NCI-H69 (cell line): ENCODE measurements around the gene PDHB.
A peak's percentile ranks its signal among the peaks of the same experiment; 100 is the strongest.
"Not testable (repeated sequence)": the region's sequence is repeated elsewhere in the genome, so short reads cannot be mapped to it uniquely, and the experiment has no call there.

Experiments used
- DNase-seq: peaks from one replicate; lab custom pipeline; 2025; lab: John Stamatoyannopoulos, UW

Gene PDHB

DNA sequence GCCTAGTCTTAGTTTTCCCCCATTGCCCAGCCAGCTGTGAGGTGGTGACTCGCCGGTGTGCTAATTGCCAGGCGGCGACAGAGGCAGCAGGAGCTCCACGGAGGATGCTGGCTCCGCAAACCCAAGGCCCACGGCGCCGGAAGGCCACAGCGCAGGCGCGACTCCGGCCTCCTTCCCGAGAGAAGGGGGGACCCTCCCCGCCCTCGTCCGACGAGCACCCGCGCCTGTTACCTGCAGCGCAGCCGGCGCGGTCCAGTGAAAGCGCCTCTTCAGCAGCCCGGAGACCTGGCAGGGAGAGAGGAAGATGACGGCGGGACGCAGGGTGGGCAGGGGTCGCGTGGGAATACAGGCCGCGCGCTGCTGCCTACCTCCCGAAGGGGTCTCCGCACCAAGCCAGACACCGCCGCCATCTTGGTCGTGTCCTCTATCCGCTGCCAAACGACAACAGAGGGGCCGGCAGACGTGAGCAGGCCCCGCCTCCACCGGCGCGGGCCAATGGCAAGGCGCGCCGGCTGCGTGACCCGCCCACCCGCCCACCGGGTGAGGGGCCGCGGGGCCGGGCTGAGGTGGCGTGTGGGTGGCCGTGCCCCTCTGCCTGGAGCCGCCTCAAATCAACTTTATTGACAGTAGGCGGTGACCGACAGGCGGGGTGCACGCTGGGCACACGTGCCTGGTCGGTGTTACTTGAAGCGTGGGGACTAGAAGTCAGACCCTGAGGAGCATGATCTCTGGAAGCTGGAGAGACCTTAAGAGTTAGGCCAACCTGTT is at the start of gene PDHB:
Gene PDHB (minus strand): TSS at position 433 of the 768 bp plus-strand sequence. CDS start 23 bp downstream, at position 410.
- peak; percentile 91 for DNase-seq

DNA sequence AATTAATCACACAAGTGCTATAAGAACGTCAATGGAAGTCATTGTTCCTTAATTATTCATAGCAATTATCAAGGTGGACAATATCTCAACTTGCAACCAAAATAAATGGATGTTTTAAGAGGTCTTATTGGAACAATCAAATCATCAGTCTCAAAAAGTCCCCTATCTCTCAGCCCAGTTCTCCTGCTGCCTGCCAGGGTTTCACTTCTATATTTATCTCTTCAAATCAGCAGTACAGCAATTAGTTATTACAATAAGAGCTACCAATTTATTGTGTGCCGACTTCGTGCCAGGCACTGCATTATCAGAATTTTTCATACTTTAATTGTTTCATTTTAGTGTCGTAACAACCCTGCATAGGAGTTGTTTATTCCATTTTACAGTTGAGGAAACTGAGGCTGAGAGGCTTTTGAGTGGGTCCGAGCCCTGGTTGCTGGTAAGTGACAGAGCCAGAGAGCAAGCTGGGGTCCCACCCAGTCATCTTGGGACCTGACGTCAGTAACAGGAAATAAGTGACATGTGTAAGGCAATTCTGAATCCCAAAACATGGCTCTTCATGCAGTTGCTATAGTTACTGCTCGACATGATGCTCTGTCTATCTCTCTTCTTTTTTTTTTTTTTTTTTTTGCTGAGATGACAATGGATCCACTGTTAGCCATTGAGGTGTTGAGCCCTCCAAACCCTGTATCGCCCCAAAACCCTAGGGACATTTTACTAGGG is 49.4 kb upstream of the PDHB start:
- DNase-seq: no peak

DNA sequence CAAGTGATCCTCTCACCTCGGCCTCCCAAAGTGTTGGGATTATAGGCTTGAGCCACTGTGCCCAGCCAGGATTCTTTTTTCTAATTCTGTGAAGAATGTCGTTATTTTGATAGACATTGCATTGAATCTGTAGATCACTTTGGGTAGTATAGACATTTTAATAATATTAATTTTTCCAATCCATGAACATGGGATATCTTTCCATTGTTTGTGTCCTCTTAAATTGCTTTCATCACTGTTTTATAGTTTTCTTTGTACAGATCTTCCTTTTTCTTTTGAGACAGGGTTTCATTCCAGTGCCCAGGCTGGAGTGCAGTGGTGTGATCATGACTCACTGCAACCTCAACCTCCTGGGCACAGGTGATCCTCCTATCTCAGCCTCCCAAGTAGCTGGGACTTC is 46.7 kb upstream of the PDHB start:
- no peak for DNase-seq

DNA sequence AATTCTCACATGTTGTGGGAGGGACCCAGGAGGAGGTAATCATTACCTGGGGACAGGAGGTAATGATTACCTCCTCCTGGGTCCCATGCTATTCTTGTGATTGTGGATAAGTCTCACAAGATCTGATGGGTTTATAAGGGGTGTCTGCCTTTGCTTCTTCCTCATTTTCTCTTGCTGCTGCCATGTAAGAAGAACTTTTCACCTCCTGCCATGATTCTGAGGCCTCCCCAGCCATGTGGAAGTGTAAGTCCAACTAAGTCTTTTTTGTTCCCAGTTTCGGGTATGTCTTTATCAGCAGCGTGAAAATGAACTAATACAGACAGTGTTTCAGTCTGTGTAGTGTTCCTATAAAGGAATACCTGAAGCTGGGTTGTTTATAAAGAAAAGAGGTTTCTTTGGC is 45.1 kb upstream of the PDHB start:
- DNase-seq: no peak

DNA sequence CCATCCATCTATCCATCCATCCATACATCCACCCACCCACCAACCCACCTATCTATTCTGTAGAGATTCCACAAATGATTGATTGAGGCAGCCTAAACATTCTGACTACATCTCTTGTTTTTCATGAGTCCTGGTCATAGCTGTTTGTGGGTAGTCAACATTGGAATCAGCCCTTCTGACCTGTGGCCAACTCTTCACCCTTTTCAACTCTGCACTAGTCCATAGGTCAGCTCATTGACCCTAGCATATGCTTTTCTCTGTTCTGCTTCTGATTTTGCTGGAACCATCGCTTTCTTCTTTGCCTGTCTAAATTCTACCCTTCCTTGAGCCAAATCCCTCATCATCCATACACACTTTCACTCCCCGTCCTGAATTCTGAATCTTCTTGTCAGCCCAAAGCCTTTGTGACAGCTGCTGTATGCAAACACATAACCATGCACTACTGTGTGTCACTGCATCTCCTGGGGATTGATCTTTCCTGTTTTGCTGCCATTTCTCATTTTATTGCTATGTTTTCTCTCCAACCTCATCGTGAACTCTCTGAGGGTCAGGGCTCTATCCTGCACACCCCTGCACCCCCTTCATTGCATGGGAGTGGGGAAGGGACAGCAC is 41.4 kb upstream of the PDHB start:
- DNase-seq: no peak

DNA sequence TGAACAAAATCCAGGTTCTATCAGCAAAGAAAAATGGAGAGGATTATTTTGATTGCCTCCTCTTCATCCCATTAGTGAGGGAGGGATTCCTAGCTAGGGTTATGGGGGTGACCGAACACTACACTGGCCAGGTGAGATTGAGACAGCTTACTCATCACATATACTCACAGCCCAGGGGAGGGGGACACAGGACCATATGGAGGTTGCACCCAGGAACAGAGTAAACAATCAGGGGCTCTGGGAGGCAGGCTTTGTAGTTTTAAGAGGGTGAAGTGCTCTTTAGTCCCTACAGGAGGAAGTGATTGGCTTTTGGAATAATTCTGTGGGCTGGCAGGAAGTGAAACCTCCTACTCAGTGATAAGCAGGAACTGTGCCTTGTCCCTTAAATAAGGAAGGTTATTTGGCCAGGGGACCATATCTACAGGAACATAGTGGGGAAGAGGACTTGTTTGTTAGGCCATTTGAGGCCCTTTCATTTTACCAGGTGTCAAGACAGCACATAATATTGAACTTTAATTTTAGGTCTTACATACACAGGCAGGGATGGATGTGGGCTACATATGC is 40.8 kb upstream of the PDHB start:
- DNase-seq: peak; percentile 64

DNA sequence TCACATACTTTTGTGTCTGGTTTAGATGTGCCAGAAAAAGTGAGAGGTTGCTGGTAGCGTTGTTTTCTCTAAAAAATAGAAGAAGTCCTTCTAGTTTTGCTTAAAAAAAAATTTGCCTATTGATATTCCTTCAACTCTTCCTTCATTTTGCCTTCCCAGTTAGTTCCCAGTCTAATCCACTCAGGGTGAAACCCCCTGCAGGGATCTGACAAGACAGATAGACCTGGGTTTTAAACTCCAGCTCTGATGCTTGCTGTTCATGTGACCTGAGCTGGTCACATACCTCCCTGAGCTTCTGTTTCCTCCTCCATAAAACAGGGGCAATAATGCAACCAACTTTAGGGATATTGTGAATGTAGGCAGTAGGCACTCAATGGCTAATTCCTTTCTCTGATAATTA is 39.6 kb upstream of the PDHB start:
- peak; percentile 5 for DNase-seq

DNA sequence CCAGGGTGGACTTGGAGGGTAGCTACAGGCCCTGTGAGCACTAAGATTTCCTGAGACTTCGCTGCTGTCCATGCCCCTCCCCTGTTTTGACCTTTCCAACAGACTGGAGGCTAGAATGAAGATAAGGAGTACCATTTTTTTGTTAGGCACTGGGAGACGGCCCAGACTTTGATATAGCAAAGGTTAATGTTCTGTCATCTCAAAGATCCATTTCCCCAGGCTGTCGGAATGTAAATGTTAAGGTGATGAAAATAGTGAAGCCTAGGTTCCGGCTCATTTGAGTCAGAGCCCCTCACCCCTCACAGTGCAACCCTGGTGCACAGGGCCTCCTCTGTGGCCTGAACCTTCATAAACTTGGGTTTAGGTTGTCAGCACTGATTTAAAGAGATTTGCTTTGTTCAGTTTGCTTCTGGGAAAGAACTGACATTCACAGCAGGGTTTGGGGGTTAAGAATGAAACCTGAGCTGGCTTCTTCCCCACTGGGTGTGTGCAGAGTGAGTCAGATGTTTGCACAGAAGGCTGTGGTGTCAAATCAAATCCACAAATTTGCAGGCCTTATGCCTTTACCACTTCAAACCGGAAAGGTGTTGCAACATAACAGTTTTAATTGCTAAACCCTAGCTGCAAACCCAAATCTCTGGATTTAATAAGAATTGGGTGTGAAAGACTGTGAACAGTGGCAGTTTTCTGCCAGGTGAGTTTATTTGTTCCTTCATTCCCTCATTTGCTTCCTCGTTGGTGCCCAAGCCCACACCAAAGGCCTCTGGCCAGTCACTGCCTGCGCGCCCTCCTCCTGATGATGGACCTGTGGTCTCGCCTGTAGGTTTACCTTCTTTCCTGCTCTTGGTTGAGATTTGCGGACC is 37.6 kb upstream of the PDHB start:
- peak; percentile 96 for DNase-seq

DNA sequence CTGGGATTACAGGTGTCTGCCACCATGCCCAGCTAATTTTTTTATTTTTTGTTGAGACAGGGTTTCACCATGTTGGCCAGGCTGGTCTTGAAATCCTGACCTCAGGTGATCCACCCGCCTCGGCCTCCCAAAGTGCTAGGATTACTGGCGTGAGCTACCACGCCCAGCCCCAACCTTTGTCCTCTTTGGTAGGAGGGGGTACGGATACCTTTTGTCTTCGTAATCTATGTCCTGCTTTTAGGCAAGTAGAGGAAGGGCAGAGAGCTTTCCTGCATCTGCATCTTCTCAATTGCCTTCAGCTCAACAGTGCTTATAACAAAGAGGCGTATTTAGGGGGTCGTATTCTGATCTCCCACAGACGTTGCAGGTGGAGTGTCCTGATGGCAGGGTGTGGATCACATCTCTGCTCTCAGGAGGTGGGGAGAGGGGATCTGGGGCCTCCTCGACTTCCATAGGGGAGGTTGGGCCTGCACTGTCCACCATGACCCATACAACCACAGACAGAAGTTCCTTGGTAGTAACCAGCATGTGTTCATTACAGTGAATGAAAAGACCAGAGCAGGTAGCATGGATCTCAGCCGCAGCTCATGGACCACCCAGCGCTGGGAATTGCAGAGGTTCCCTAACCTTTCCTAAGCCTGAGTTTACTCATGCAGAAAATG is 36.9 kb upstream of the PDHB start:
- DNase-seq: no peak

DNA sequence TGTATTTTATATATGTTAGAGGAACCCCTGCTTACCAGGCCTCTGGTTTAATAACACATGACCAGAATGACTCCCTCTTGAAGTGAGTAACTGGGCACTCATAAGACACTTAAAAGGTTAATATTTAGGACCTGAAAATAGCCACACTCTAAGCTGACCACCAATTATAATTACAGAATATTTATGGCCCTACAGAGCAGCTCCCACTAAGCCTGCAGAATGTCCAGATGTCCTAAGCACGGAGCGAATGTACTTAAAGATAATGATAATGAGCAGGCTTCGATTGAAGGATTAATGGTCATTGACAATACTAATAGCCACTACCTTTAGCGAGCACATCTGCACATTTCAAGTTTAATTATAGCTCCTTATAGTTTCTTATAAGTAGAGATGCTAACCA is 35.5 kb upstream of the PDHB start:
- DNase-seq: peak; percentile 48

DNA sequence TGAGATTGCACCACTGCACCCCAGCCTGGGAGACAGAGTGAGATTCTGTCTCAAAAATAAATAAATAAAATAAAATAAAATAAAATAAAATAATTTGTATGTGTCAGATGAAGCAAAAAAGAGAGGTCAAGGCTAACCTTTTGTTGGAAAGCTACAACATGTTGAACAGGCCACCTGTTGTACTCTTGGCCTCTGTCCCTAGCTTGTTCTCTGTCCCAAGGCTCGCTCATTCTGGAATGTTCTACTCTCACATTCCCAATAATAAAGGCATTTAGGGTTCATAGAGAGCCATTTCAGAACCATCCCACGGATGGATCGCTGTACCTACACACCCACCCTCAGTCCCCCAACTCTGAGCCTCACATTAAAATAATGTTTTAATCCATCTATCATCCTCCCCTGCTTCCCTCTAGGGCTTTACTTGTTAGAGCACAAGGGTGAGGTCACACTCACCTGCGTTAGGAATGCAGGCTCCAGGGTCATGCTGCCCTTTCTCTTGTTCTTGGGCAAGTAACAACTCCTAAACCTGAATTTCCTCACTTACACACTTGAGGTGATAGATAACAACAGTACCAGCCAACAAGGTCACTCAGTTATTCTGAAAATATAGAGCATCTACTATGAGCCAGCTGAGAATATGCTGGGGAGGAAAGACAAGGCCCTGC is 33.4 kb upstream of the PDHB start:
- no peak for DNase-seq

DNA sequence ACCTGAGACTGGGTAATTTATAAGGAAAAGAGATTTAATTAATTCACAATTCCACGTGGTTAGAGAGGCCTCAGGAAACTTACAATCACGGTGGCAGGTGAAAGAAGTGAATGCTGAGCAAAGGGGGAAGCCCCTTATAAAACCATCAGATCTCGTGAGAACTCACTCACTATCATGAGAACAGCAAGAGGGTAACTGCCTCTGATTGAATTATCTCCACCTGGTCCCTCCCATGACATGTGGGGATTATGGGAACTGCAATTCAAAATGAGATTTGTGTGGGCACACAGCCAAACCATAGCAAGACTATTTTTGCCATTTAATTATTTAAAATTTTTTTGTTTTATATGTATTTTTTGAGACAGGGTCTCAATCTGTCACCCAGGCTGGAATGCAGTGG is 31.2 kb upstream of the PDHB start:
- DNase-seq: peak; percentile 12

DNA sequence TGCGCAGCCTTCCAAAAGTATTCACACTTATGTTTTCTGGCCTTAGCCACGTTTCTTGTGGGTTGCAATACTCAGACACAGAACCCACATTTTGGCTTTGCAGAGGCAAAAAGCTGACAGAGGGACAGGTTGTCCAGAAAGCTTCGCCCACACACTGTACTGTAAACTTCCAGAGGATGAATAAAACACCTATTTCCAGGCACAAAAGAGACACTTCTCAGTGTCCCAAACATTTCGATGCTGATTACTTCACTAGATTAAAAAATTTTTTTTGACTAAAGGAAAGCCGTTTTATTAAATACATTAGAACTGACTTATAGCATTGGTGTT is 30.3 kb upstream of the PDHB start:
- DNase-seq: no peak

DNA sequence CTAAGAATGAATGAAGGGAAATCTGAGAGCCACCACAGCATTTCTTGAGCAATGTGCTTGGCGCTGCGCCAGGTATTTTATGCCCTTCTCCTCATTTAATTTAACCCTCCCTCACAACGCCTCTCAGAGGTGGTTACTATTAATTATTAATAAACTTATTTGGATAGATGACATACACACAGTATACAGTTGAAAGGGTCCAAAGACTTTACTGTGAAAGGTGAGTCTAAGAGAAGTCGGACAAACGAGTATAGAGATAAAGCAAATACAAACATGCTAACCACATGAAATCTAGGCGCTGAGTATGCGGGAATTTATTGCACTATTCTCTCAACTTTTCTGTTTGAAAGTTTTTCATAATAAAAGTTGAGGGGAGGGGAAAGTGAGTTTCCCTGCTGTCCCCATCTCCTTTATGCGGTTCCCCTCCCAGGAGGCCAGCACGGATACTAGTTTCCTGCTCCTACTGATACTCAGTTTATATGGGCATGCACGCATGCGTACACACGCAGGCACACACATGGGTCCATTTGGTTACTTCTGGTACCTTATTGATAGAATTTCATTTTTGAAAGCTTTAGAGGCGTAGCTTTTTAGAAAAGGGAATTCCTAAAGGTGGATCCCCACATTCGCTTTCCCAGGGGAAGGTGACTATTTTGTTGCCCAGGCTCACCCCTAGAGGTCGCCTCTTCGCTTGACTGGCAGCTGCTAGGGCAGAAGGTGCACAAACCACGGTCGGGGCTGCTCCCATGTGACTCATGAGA is 29.7 kb upstream of the PDHB start:
- DNase-seq: peak; percentile 78

DNA sequence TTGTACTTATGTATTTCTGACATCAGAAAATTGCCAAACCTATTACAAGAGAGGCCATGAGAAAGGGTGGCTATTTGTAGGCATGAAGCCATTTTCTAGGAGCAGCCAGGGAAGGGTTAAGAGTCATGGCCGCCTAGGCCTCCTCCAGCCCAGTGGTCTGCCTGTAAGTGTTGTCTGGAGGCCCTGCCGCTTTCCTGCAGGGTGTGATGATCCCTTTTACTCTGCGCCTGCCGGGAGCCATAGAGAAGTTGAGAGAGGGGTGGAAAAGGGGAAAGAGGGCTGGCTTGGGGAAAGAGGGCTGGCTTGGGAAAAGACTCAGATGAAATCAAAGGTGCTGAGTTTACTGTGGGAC is 29.2 kb upstream of the PDHB start:
- no peak for DNase-seq

DNA sequence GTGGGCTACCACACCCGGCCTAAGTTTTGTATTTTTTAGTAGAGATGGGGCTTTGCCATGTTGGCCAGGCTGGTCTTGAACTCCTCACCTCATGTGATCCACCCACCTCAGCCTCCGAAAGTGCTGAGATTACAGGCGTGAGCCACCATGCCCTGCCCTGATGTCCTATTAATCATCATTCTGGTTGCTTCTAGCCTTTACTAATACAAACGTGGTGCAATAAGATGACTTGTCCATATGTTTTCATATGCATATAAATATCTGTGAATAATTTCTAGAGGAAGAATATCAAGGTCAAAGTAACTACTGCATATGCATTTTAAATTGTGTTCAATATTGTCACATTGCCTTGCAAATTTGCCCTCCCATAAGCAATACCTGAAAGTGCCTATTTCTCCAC is 25.5 kb upstream of the PDHB start:
- DNase-seq: no peak

DNA sequence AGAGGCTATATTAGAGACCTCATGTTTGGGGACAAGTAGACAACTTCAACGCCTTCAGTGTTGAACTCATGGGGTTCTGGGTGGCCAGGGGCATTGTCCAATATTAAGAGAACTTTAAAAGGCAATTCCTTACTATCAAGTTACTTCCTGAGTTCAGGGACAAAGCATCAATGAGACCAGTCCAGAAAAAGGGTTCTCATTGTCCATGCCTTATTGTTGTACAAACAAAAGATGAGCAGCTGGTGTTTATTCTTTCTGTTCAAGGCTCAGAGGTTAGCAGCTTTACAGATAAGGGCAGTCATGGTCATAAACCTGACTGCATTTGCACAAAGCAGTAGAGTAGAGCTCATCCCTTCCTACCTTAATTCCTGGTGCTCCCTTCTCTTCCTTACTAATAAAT is 18.5 kb upstream of the PDHB start:
- DNase-seq: peak; percentile 34

DNA sequence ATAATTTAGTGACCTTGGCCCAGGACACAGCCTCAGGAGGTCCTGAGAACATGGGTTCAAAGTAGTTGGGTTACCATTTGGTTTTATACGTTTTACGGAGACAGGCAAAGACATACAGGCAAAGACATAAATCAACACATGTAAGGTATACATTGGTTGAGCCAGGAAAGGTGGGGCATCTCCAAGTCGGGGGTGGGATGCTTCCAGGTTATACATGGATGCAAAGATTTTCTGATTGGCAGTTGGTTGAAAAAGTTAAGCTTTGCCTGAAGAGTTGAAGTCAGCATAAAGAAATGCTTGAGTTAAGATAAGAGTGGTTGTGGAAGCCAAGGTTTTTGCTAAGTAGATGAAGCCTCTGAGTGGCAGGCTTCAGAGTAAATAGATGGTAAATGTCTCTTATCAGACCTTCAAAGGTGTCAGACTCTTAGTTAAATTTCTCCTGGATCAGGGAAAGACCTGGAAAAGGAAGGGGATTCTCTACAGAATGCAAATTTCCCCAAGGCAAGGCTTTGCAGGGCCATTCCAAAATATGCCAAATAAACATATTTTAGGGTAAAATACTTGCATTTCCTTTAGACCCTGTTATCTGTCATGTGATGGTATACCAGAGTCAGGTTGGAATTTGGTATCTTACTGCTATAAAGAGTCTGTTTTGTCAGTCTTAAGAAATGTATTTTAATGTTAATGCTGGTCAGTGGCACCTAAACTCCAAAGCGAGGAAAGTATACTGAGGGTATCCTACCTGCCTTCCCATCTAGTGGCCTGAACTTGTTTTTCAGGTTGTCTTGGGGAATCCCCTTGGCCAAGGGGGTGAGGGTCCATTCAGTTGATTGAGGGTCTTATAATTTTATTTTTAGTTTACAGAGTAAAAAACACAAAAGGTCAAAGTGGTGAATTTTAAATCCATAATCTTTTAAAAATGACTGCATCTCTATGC is 8.2 kb upstream of the PDHB start:
- no peak for DNase-seq

DNA sequence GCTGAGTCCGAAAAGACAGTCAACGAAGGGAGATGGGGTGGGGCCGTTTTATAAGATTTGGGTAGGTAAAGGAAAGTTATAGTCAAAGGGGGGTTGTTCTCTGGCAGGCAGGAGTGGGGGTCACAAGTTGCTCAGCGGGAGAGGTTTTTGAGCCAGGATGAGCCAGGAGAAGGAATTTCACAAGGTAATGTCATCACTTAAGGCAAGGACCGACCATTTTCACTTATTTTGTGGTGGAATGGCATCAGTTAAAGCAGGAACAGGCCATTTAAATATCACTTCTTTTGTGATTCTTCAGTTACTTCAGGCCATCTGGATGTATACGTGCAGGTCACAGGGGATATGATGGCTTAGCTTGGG is 7.3 kb upstream of the PDHB start:
- not testable (repeated sequence) for DNase-seq
